Osteoblast (primary cell): ENCODE results near the gene TMEM247. TPM values are rescaled to one million over a fixed set of nuclear protein-coding genes. Genes with fewer than 3 reads are reported as not detected.

Experiments
- DNase-seq: peaks from one replicate; pipeline ENCODE4 v3.0.0; 2011; ENCODE audit warnings: low spot score, mixed read lengths; ENCODE audit not compliant: insufficient read length; ENCODE audit errors: missing footprints
- H2AFZ ChIP-seq: 2 replicates; pipeline ENCODE4 v1.6.0; 2011; ENCODE audit warnings: mild to moderate bottlenecking, low read length
- H3K27ac ChIP-seq: 2 replicates; pipeline ENCODE4 v1.5.1; 2011; ENCODE audit warnings: mild to moderate bottlenecking, low read depth, low read length, moderate library complexity
- H3K27me3 ChIP-seq: 2 replicates; pipeline ENCODE4 v1.6.0; 2012; ENCODE audit warnings: mild to moderate bottlenecking, control low read depth, inconsistent platforms, low read length, moderate library complexity; ENCODE audit not compliant: insufficient read depth
- H3K36me3 ChIP-seq: 2 replicates; pipeline ENCODE4 v1.5.1; 2011; ENCODE audit warnings: mild to moderate bottlenecking, low read length, control low read depth, moderate library complexity; ENCODE audit not compliant: insufficient read depth
- H3K4me1 ChIP-seq: 2 replicates; pipeline ENCODE4 v1.5.1; 2011; ENCODE audit warnings: mild to moderate bottlenecking, low read length, control low read depth, moderate library complexity; ENCODE audit not compliant: insufficient read depth
- H3K4me2 ChIP-seq: 2 replicates; pipeline ENCODE4 v1.6.0; 2011; ENCODE audit warnings: mild to moderate bottlenecking, low read length; ENCODE audit not compliant: insufficient read depth
- H3K4me3 ChIP-seq: fragments of 200-600 bp; sonication (generic); 3 replicates; pipeline ENCODE4 v1.5.1; 2012; ENCODE audit warnings: mild to moderate bottlenecking, low read length, inconsistent platforms; ENCODE audit not compliant: insufficient read depth
- H3K79me2 ChIP-seq: 2 replicates; pipeline ENCODE4 v1.6.0; 2012; ENCODE audit warnings: mild to moderate bottlenecking, low read length, control low read depth, inconsistent platforms; ENCODE audit not compliant: insufficient read depth
- H3K9me3 ChIP-seq: 2 replicates; pipeline ENCODE4 v1.5.1; 2011; ENCODE audit warnings: low read depth, low read length, control low read depth
- H4K20me1 ChIP-seq: 2 replicates; pipeline ENCODE4 v1.6.0; 2012; ENCODE audit warnings: mild to moderate bottlenecking, low read length, control low read depth; ENCODE audit not compliant: insufficient read depth
- CTCF ChIP-seq: IDR thresholded peaks from 2 replicates; pipeline ENCODE4 v1.5.1; 2011; ENCODE audit warnings: mild to moderate bottlenecking, low read depth, low read length, moderate library complexity; ENCODE audit errors: extremely low read depth
- total RNA-seq: library from RNA; depleted of rRNA; stranded (reverse); fragments of >200 nt; gene quantifications from 2 replicates; pipeline ENCODE4 v1.2.3, GENCODE V29; 2012

The TMEM247 gene
- total RNA-seq, 1 donor = not detected

DNA sequence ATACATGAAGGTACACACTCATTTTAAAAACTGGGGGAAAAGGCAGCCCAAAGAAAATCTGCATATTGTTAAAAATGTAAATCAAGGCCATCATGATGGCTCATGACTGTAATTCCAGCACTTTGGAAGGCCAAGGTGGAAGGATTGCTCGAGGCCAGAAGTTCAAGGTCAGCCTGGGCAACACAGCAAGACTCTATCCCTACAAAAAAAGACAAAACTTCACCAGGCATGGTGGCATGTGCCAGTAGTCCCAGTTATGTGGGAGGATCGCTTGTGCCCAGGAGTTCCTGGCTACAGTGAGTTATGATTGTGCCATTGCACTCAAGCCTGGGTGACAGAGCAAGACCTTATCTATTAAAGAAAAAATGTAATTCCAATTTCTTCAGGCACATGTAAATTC is 34.6 kb upstream of the TMEM247 start:
- TF ChIP-seq CTCF = no peak
- H3K4me1 ChIP-seq = no peaks in the 10 kb centered on the region
- H3K27ac ChIP-seq = no peak overlapping the region
- H3K4me3 ChIP-seq = no peak overlapping the region
- H3K36me3 ChIP-seq = no peaks in the 10 kb centered on the region
- H4K20me1 ChIP-seq = no peaks in the 10 kb centered on the region
- no peaks in the 10 kb centered on the region for H3K79me2 ChIP-seq
- H2AFZ ChIP-seq = no peak overlapping the region
- DNase-seq = no peak
- H3K27me3 ChIP-seq = no peaks in the 10 kb centered on the region
- H3K4me2 ChIP-seq = no peak overlapping the region
- no peaks in the 10 kb centered on the region for H3K9me3 ChIP-seq

- no peak for DNase-seq
- H2AFZ ChIP-seq = no peak overlapping the region
- no peak overlapping the region for H3K4me3 ChIP-seq
- no peaks in the 10 kb centered on the region for H3K4me1 ChIP-seq
- H3K9me3 ChIP-seq = no peaks in the 10 kb centered on the region
- TF ChIP-seq CTCF = no peak
- H3K27ac ChIP-seq = no peak overlapping the region
- no peaks in the 10 kb centered on the region for H3K79me2 ChIP-seq
- H3K27me3 ChIP-seq = no peaks in the 10 kb centered on the region
- H4K20me1 ChIP-seq = no peaks in the 10 kb centered on the region
- no peak overlapping the region for H3K4me2 ChIP-seq
- H3K36me3 ChIP-seq = no peaks in the 10 kb centered on the region
Observed at GRCh38 chr2:46445556-46445955, 33.8 kb upstream of the TMEM247 start.

DNA sequence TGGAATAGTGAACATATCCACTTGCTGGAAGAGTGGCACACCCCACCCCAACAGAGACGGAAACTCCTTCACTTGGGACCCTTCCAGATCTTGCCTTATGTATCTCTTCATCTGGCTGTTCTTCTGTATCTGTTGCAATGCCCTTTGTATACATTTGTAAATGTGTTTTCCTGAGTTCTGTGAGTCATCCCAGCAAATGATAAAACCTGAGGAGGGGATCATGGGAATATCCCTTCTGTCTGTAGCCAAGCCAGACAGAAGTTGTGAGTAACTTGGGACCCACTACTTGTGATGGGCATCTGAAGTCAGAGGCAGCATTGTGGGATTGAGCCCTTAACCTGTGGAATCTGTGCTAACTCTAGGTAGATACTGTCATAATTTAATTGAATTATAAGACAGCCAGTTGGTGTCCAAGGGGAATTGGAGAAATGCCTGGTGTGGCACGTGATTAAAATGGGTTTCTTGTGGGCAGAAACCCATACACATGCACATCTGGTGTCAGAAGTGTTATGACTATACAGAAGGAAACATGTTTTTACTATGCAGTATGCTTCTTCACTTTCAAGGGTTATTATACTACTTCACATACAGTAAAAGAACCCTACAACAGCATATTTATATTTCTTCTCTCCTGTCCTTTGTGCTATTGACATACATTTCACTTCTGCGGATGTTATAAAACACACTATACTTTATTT is 32.3 kb upstream of the TMEM247 start:
- H3K36me3 ChIP-seq = no peaks in the 10 kb centered on the region
- no peak overlapping the region for H2AFZ ChIP-seq

GRCh38 chr2:46447649-46448048 is 31.7 kb upstream of the TMEM247 start:
- no peak overlapping the region for H2AFZ ChIP-seq
- DNase-seq = no peak
- H3K4me2 ChIP-seq = no peak overlapping the region
- no peaks in the 10 kb centered on the region for H3K79me2 ChIP-seq
- H3K4me1 ChIP-seq = no peaks in the 10 kb centered on the region
- no peak for TF ChIP-seq CTCF
- no peaks in the 10 kb centered on the region for H4K20me1 ChIP-seq
- H3K27ac ChIP-seq = no peak overlapping the region
- H3K36me3 ChIP-seq = no peaks in the 10 kb centered on the region
- H3K27me3 ChIP-seq = no peaks in the 10 kb centered on the region
- no peaks in the 10 kb centered on the region for H3K9me3 ChIP-seq
- H3K4me3 ChIP-seq = no peak overlapping the region

More for the DNA sequence above, 32.3 kb upstream of the TMEM247 start:
- Histone ChIP-seq H3K27me3 (no peaks in the 10 kb centered on the region), H3K4me2 (no peak overlapping the region), H3K9me3 (no peaks in the 10 kb centered on the region), H4K20me1 (no peaks in the 10 kb centered on the region), H3K4me1 (no peaks in the 10 kb centered on the region), H3K27ac (no peak overlapping the region), H3K4me3 (no peak overlapping the region), H3K79me2 (no peaks in the 10 kb centered on the region)
- no peak for DNase-seq
- TF ChIP-seq CTCF = no peak
